NB4 (cell line): ENCODE data around the gene VAV3.

ENCODE experiments used
- MYC ChIP-seq: IDR thresholded peaks from 2 replicates; pipeline ENCODE4 v1.6.1; 2011; ENCODE audit warnings: low read depth, low read length
- POLR2A ChIP-seq: IDR thresholded peaks from 2 replicates; pipeline ENCODE4 v1.6.1; 2011; ENCODE audit warnings: mild to moderate bottlenecking; ENCODE audit not compliant: insufficient read length; ENCODE audit errors: extremely low read depth
- TF ChIP-seq, protein P1 (sequence below): IDR thresholded peaks from one replicate; pipeline ENCODE4 v1.5.1; 2012; ENCODE audit warnings: low read depth, low read length
- TF ChIP-seq, protein P2 (sequence below): IDR thresholded peaks from 2 replicates; pipeline ENCODE4 v1.6.1; 2011; ENCODE audit warnings: low read depth, low read length

DNA sequence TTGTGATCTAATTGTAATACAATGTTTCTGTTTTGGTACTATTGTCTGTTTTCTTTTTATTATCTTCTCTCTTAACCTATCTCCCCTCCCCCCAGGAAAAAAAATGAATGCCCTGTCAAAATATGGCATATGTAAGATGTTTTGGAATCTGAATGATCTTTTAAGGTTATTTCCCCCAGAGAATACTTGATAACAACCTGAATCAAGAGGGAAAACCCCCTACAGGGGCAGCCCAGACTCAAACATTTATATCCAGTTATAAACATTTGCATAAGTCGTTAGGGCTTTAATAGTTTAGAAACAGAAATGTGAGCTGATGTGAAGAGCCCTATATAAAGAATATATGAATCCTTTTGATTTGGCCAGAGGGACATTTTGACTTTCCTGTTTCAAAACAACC lies 169.5 kb downstream of the VAV3 start:
- no peak for TF ChIP-seq POLR2A
- TF ChIP-seq, protein P1, sequence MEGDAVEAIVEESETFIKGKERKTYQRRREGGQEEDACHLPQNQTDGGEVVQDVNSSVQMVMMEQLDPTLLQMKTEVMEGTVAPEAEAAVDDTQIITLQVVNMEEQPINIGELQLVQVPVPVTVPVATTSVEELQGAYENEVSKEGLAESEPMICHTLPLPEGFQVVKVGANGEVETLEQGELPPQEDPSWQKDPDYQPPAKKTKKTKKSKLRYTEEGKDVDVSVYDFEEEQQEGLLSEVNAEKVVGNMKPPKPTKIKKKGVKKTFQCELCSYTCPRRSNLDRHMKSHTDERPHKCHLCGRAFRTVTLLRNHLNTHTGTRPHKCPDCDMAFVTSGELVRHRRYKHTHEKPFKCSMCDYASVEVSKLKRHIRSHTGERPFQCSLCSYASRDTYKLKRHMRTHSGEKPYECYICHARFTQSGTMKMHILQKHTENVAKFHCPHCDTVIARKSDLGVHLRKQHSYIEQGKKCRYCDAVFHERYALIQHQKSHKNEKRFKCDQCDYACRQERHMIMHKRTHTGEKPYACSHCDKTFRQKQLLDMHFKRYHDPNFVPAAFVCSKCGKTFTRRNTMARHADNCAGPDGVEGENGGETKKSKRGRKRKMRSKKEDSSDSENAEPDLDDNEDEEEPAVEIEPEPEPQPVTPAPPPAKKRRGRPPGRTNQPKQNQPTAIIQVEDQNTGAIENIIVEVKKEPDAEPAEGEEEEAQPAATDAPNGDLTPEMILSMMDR = no peak
- TF ChIP-seq, protein P2, sequence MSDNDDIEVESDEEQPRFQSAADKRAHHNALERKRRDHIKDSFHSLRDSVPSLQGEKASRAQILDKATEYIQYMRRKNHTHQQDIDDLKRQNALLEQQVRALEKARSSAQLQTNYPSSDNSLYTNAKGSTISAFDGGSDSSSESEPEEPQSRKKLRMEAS = no peak
- TF ChIP-seq MYC = no peak
